A549 (cell line): ENCODE data around the gene ZNF302. TPM values are rescaled to one million over a fixed set of nuclear protein-coding genes. Genes with fewer than 3 reads are reported as not detected.

Source experiments
- ATOH8 ChIP-seq: fragments of 250-450 bp; sonication (Bioruptor Pico); IDR thresholded peaks from 2 replicates; pipeline ENCODE4 v1.5.0; 2020; ENCODE audit warnings: low read depth, mild to moderate bottlenecking, moderate library complexity
- BCL3 ChIP-seq: fragments of >200 bp; sonication (Bioruptor Twin); formaldehyde crosslinking; IDR thresholded peaks from 3 replicates; pipeline ENCODE4 v1.6.1; 2016
- BHLHE40 ChIP-seq: IDR thresholded peaks from 2 replicates; pipeline ENCODE4 v1.6.1; 2012; ENCODE audit warnings: low read depth, low read length, inconsistent platforms
- CHD2 ChIP-seq: fragments of 150-350 bp; IDR thresholded peaks from 2 replicates; pipeline ENCODE4 v1.6.1; 2014; ENCODE audit warnings: low read length; ENCODE audit not compliant: partially characterized antibody
- EHF ChIP-seq: fragments of 250-450 bp; sonication (Bioruptor Pico); IDR thresholded peaks from 2 replicates; pipeline ENCODE4 v1.5.0; 2020; ENCODE audit warnings: mild to moderate bottlenecking
- EHMT2 ChIP-seq: fragments of 200-600 bp; sonication (generic); IDR thresholded peaks from 2 replicates; pipeline ENCODE4 v1.6.1; 2016; ENCODE audit warnings: antibody characterized with exemption, low read depth, mild to moderate bottlenecking, moderate library complexity
- ELK1 ChIP-seq: fragments of 150-350 bp; IDR thresholded peaks from 2 replicates; pipeline ENCODE4 v1.6.1; 2014; ENCODE audit warnings: low read depth, mild to moderate bottlenecking, low read length
- ESRRA ChIP-seq: fragments of 150-350 bp; IDR thresholded peaks from 2 replicates; pipeline ENCODE4 v1.6.1; 2014; ENCODE audit warnings: mild to moderate bottlenecking, low read length, borderline replicate concordance
- FOSL2 ChIP-seq, 2 experiments: fragments of 450-650 bp in 1 of 2; fragments of >200 bp in 1 of 2; sonication (Bioruptor Twin) in 1 of 2; formaldehyde crosslinking; IDR thresholded peaks; 2 replicates each; pipeline versions ENCODE4 v1.5.0 to v1.6.1; 2016 to 2020; ENCODE audit warnings: mild to moderate bottlenecking in 1 of 2, moderate library complexity in 1 of 2
- HES2 ChIP-seq: fragments of >200 bp; sonication (Bioruptor Twin); formaldehyde crosslinking; IDR thresholded peaks from 2 replicates; pipeline ENCODE4 v1.6.1; 2016
- HMGXB4 ChIP-seq: fragments of 250-450 bp; sonication (Bioruptor Pico); IDR thresholded peaks from 2 replicates; pipeline ENCODE4 v1.5.0; 2021; ENCODE audit warnings: mild to moderate bottlenecking, moderate library complexity, borderline replicate concordance
- HOXA7 ChIP-seq: fragments of 250-450 bp; sonication (Bioruptor Pico); IDR thresholded peaks from 2 replicates; pipeline ENCODE4 v1.5.0; 2020; ENCODE audit warnings: mild to moderate bottlenecking, moderate library complexity
- HOXB13 ChIP-seq: fragments of 250-450 bp; sonication (Bioruptor Pico); IDR thresholded peaks from 2 replicates; pipeline ENCODE4 v1.5.0; 2020; ENCODE audit warnings: low read depth, mild to moderate bottlenecking, moderate library complexity
- HOXB5 ChIP-seq: fragments of 250-450 bp; sonication (Bioruptor Pico); IDR thresholded peaks from 2 replicates; pipeline ENCODE4 v1.5.0; 2020; ENCODE audit warnings: mild to moderate bottlenecking, moderate library complexity
- JUN ChIP-seq, 2 experiments: fragments of >200 bp; sonication (Bioruptor Twin); formaldehyde crosslinking; IDR thresholded peaks; 2 replicates in 1 of 2; 3 replicates in 1 of 2; pipeline ENCODE4 v1.6.1; 2016 to 2017
- KDM1A ChIP-seq: fragments of 200-600 bp; sonication (generic); IDR thresholded peaks from 2 replicates; pipeline ENCODE4 v1.6.1; 2016; ENCODE audit warnings: low read depth, mild to moderate bottlenecking
- KDM5A ChIP-seq: fragments of 200-600 bp; sonication (generic); IDR thresholded peaks from 2 replicates; pipeline ENCODE4 v1.6.1; 2016; ENCODE audit warnings: antibody characterized with exemption, mild to moderate bottlenecking
- MAFK ChIP-seq: fragments of 450-650 bp; IDR thresholded peaks from 2 replicates; pipeline ENCODE4 v1.6.1; 2014; ENCODE audit not compliant: partially characterized antibody
- MAZ ChIP-seq: fragments of 150-350 bp; IDR thresholded peaks from 2 replicates; pipeline ENCODE4 v1.6.1; 2014; ENCODE audit warnings: antibody characterized with exemption, low read depth, low read length, borderline replicate concordance
- NFE2L2 ChIP-seq: fragments of 150-350 bp; conservative IDR thresholded peaks from 2 replicates; pipeline ENCODE4 v1.6.1; 2014; ENCODE audit warnings: low read length
- NPAS2 ChIP-seq: fragments of 250-450 bp; sonication (Bioruptor Pico); IDR thresholded peaks from 2 replicates; pipeline ENCODE4 v1.8.0; 2022; ENCODE audit warnings: mild to moderate bottlenecking, moderate library complexity, borderline replicate concordance
- NR3C1 ChIP-seq: fragments of >200 bp; sonication (Bioruptor Twin); formaldehyde crosslinking; IDR thresholded peaks from 3 replicates; pipeline ENCODE4 v1.6.1; 2017
- PHF8 ChIP-seq: fragments of 200-600 bp; sonication (generic); IDR thresholded peaks from 2 replicates; pipeline ENCODE4 v1.6.1; 2016; ENCODE audit warnings: low read depth, mild to moderate bottlenecking, antibody characterized with exemption, moderate library complexity, borderline replicate concordance
- POLR2A ChIP-seq: IDR thresholded peaks from 2 replicates; pipeline ENCODE4 v1.6.1; 2012; ENCODE audit warnings: mild to moderate bottlenecking, low read length
- RAD21 ChIP-seq, 2 experiments: fragments of >200 bp in 1 of 2; sonication (Bioruptor Twin) in 1 of 2; formaldehyde crosslinking in 1 of 2; IDR thresholded peaks in 1 of 2; conservative IDR thresholded peaks in 1 of 2; 2 replicates in 1 of 2; 3 replicates in 1 of 2; pipeline ENCODE4 v1.6.1; 2012 to 2018; ENCODE audit warnings: inconsistent platforms in 1 of 2
- RCOR1 ChIP-seq: fragments of 150-350 bp; IDR thresholded peaks from 2 replicates; pipeline ENCODE4 v1.6.1; 2014; ENCODE audit warnings: antibody characterized with exemption, low read length, low read depth
- REST ChIP-seq: fragments of 200-600 bp; sonication (generic); IDR thresholded peaks from 2 replicates; pipeline ENCODE4 v1.6.1; 2016; ENCODE audit warnings: antibody characterized with exemption, mild to moderate bottlenecking, moderate library complexity
- RFX5 ChIP-seq: fragments of 450-650 bp; IDR thresholded peaks from 2 replicates; pipeline ENCODE4 v1.7.1; 2014; ENCODE audit warnings: antibody characterized with exemption, mild to moderate bottlenecking, moderate library complexity
- TFCP2L1 ChIP-seq: fragments of 250-450 bp; sonication (Bioruptor Pico); IDR thresholded peaks from 2 replicates; pipeline ENCODE4 v1.5.0; 2021; ENCODE audit warnings: mild to moderate bottlenecking
- TP53 ChIP-seq: fragments of 250-450 bp; sonication (Bioruptor Pico); IDR thresholded peaks from 2 replicates; pipeline ENCODE4 v1.5.0; 2021; ENCODE audit warnings: mild to moderate bottlenecking, moderate library complexity
- ZC3H11A ChIP-seq: fragments of 450-650 bp; IDR thresholded peaks from 2 replicates; pipeline ENCODE4 v1.6.1; 2014; ENCODE audit warnings: antibody characterized with exemption, mild to moderate bottlenecking
- ZFP36 ChIP-seq: fragments of 450-650 bp; IDR thresholded peaks from 2 replicates; pipeline ENCODE4 v1.6.1; 2014; ENCODE audit warnings: borderline replicate concordance; ENCODE audit not compliant: partially characterized antibody
- ZNF302 ChIP-seq: fragments of 250-450 bp; sonication (Bioruptor Pico); IDR thresholded peaks from 2 replicates; pipeline ENCODE4 v1.9.0; 2021; ENCODE audit warnings: inconsistent platforms, mild to moderate bottlenecking, moderate library complexity
- polyA plus RNA-seq, 4 experiments: library from polyadenylated mRNA; depleted of rRNA in 3 of 4; stranded (reverse); fragments of >200 nt; fragmentation: RNase III in 1 of 4; extraction: RNeasy Plus Mini Kit Qiagen cat#74134 plus additional on column Dnase treatment in 1 of 4; gene quantifications; 2 replicates in 3 of 4; 3 replicates in 1 of 4; pipeline ENCODE4 v1.2.3, GENCODE V29; 2011 to 2017

ZNF302 gene
- polyA plus RNA-seq, 2 of the 4 experiments (the other 2 are of a cell fraction), result 26.2 to 56.3 TPM

- TF ChIP-seq RAD21 (conservative IDR thresholded peaks at IDR 0.05 in 1 of 2, IDR thresholded peaks at IDR 0.05 in 1 of 2) (peak in 1 of 2 experiments; percentile 38; a peak in 2 of 5 replicates), NPAS2 (no peak), HES2 (no peak), JUN (IDR thresholded peaks at IDR 0.05) (peak; percentile 76 to 93), FOSL2 (IDR thresholded peaks at IDR 0.05) (no peak), FOSL2 (CRISPR knock-in tag; IDR thresholded peaks at IDR 0.05) (peak; percentile 25; the same call in 1 of the 2 replicates), PHF8 (peak; percentile 99), ZC3H11A (no peak; the same call in 1 of the 2 replicates), TP53 (CRISPR knock-in tag) (peak; percentile 79), RFX5 (peak; percentile 47), HMGXB4 (CRISPR knock-in tag) (peak; percentile 94), ESRRA (no peak), EHF (CRISPR knock-in tag) (peak; percentile 83; the same call in 1 of the 2 replicates), EHMT2 (no peak), HOXB5 (CRISPR knock-in tag) (peak; percentile 76), ATOH8 (no peak; the same call in 1 of the 2 replicates), TFCP2L1 (peak; percentile 80; the same call in 1 of the 2 replicates), BCL3 (peak; percentile 65; the same call in 2 of the 3 replicates), REST (0 out of 2 replicates have a peak, but pooled peaks have one; percentile 18), MAFK (no peak), BHLHE40 (no peak), MAZ (no peak), HOXA7 (CRISPR knock-in tag) (no peak), POLR2A (peak; percentile 90), RCOR1 (no peak), NR3C1 (no peak), KDM1A (no peak), ZFP36 (peak; percentile 15), NFE2L2 (no peak), KDM5A (peak; percentile 54; the same call in 1 of the 2 replicates), ELK1 (no peak), ZNF302 (CRISPR knock-in tag) (no peak), CHD2 (no peak), HOXB13 (CRISPR knock-in tag) (peak; percentile 86)
Measured at GRCh38 chr19:34733746-34734536, 56.5 kb downstream of the ZNF302 start, which contains the start of gene ZNF181 (continued).
